CD4-positive, alpha-beta T cell treated with Interleukin-1 beta for 1 hour (primary cell): Measurements from ENCODE around the gene TNFAIP3.
A peak's percentile ranks its signal among the peaks of the same experiment; 100 is the strongest.

Experiments used
- DNase-seq, 2 donors: peaks; one replicate each; pipeline ENCODE4 v3.0.0-alpha.2; 2020 to 2022

The TNFAIP3 gene

DNA sequence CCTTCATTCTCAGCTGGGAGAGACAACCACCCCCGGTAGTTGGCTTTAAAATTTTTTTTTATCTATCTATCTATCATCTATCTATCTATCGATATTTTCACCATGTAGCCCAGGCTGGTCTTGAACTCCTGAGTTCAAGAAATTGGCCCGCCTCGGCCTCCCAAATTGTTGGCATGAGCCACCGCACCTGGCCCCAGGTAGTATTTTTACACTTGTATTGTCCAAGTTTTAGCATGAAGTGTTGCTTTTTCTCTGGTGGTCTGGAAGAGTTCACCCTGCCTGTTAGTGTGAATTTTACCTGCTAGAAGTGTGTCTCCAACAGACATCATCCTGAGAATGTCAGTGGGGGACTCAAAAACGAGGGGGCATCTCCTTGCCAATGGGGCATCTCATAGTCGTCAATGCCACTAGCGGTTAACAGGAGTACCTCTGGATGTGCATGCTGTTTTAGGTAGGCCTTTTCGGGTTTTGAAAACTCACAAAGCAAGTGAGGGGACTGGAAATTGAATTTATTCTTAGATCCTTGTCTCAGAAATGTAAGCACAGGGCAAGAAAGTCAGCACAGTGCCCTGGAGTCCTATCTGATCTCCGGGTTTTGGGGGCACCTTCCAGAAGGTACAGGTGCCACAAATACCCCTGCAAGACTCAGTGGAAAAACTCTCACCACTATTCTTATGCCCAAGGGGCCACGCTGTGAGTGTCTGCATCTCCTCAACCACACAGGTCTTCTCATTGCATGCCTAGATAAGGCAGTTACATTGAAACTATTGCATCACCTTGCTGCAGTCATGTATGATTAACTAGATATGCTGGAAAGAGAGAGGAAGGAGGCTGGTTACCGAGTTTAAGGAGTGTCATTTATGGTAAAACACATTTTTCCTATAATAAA lies 37.1 kb downstream of the TNFAIP3 start:
- DNase-seq, result no peak

GRCh38 chr6:137904822-137905617 lies 38.0 kb downstream of the TNFAIP3 start:
- DNase-seq, result peak; percentile 15 to 32

GRCh38 chr6:137906020-137906472 lies 39.0 kb downstream of the TNFAIP3 start:
- no peak for DNase-seq

GRCh38 chr6:137907170-137907569 lies 40.1 kb downstream of the TNFAIP3 start:
- DNase-seq, result no peak

GRCh38 chr6:137909533-137909932 lies 42.5 kb downstream of the TNFAIP3 start:
- no peak for DNase-seq

GRCh38 chr6:137910424-137910834 lies 43.4 kb downstream of the TNFAIP3 start:
- DNase-seq, result peak in 1 of 2 donors; percentile 15

DNA sequence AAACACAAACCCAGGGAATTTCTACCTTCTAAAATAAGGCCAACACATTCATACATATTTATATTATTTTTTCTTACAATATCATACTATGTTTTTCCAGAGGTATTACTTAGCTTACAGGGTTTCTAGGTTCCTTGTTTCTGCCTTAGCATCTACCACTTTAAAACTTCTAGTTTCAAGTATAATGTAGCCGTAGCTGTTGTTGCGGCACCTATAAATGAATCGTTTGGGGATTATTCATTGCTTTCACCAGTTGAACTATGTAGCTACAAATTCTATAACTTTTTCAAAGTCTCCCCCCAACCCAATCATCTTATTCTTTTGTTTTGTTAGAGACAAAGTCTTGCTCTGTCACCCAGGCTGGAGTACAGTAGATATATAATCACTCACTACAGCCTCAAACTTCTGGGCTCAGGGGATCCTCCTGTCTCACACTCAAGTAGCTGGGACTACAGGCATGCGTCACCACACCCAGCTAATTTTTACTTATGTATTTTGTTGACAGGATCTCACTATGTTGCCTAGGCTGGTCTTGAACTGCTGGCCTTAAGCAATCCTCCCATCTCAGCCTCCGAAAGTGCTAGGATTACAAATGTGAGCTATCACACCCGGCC lies 43.9 kb downstream of the TNFAIP3 start:
- DNase-seq, result no peak

GRCh38 chr6:137911675-137912191 lies 44.7 kb downstream of the TNFAIP3 start:
- DNase-seq, result no peak

DNA sequence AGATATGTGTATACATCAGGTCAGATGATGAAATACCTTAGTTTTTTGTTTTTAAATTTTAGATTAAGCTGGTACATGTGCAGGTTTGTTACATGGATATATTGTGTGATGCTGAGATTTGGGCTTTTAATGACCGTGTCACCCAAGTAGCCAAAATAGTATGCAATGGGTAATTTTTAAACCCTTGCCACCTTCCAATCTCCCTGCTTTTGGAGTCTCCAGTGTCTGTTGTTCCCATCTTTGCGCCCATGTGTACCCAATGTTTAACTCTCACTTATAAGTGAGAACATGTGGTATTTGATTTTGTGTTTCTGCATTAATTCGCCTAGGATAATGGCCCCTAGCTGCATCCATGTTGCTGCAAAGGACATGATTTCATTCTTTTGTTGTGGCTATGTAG lies 45.8 kb downstream of the TNFAIP3 start:
- DNase-seq, result no peak

DNA sequence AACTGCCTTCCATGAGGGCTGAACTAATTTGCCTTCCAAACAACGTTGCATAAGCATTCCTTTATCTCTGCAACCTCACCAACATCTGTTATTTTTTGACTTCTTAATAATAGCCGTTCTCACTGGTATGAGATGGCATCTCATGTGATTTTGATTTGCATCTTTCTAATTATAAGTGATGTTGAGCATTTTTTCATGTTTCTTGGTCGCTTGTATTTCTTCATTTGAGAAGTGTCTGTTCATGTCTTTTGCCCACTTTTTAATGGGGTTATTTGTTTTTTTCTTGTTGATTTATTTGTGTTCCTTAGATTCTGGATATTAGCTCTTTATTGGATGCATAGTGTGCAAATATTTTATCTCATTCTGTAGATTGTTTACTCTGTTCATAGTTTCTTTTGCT lies 46.4 kb downstream of the TNFAIP3 start:
- no peak for DNase-seq

DNA sequence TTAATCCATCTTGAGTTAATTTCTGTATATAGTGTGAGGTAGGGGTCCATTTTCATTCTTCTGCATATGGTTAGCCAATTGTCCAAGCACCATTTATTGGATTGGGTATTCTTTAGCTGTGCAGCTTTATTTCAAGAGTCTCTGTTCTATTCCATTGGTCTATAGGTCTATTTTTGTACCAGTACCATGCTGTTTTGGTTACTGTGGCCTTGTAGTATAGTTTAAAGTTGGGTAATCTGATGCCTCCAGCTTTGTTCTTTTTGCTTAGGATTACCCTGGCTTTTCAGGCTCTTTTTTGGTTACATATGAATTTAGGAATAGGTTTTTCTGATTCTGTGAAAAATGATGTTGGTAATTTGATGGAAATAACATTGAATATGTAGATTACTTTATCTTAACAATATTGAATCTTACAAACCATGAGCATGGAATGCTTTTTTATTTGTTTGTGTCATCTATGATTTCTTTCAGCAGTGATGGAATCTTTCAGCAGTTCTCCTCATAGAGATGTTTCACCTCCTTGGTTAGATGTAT lies 47.0 kb downstream of the TNFAIP3 start:
- DNase-seq, result no peak

DNA sequence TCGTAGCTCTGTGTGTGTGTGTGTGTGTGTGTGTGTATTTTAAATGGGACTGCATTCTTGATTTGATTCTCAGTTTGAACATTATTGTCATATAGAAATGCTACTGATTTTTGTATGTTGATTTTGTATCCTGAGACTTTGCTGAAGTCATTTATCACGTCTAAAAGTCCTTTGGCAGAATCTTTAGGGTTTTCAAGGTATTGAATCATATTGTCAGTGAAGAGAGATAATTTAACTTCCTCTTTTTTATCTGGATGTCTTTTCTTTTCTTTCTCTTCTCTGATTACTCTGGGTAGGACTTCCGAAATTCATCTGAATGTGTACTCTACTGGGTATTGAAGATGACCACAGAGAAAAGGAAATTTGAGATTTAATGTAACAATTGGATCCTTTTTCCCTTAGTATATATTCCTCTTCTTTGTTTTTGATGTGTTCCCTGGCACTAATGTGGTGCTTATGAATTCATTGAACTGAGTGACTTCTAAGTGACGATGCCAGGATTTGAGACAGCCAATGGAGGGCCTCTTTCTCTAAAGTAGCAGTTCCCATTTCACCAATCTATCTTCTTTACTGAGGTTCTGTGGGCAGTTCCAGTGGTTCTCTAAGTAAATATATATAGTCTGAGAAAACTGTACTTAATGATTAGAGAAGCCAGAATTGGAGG lies 47.6 kb downstream of the TNFAIP3 start:
- DNase-seq, result no peak

GRCh38 chr6:137915790-137916189 lies 48.7 kb downstream of the TNFAIP3 start:
- no peak for DNase-seq

- DNase-seq, result no peak
Measured at GRCh38 chr6:137917551-137918325, 50.7 kb downstream of the TNFAIP3 start.

DNA sequence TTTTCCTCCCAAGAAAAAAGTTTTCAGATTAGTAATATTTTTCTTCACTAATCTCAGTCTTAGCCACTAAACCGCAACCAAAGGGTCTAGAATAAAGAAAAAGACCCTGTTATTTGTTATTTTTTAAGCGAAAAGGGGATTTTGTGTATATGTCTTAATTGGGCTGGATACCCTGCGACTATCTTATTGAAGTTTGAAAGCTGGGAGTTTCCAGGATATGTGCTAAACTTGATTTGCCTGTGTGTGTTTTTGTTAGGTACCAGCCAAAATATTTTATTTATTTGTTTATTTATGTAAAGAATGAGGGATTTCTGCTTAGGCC lies 52.4 kb downstream of the TNFAIP3 start:
- DNase-seq, result no peak

DNA sequence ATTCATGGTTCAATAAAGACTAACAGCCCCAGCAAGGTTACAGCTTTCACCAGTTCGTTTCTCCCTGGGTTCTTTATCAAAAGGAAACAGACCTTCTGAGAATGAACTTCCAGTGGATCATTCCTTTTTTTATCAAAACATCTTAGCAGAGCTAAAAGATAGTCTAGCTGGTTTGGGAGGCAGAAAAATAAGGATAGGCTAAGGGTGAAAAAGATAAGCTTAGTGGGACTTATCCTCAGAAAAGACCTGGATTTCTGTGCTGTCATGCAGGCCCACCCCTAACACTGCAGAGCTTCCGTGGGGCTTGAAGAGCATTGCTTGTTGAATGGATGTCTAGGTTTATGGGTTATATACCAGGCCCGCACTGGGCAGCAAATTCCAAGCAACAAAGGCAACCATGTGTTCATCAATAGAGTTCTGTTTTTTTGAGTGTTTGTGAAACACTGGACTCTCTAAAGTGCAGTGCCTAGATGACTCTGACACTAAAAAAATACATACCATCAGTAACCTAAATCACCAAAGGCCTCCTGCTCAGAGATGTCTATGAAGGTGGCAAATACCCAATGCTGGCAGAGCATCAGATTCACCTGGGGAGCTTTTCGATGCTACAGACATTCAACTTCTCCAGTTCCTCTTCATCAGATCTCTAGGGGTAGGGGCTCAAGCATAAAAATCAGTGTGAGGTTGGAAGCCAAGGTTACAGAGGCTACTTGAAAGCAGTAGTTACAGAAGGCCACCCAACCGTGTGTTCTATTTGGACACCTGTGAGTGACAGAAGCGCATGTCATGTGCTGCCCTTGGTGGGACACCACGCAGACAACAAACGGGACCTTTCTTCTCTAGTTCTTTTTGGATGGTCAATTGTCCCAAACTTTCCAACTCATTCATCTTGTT lies 53.0 kb downstream of the TNFAIP3 start:
- DNase-seq, result no peak

GRCh38 chr6:137921823-137922222 lies 54.8 kb downstream of the TNFAIP3 start:
- peak in 1 of 2 donors; percentile 4 for DNase-seq

DNA sequence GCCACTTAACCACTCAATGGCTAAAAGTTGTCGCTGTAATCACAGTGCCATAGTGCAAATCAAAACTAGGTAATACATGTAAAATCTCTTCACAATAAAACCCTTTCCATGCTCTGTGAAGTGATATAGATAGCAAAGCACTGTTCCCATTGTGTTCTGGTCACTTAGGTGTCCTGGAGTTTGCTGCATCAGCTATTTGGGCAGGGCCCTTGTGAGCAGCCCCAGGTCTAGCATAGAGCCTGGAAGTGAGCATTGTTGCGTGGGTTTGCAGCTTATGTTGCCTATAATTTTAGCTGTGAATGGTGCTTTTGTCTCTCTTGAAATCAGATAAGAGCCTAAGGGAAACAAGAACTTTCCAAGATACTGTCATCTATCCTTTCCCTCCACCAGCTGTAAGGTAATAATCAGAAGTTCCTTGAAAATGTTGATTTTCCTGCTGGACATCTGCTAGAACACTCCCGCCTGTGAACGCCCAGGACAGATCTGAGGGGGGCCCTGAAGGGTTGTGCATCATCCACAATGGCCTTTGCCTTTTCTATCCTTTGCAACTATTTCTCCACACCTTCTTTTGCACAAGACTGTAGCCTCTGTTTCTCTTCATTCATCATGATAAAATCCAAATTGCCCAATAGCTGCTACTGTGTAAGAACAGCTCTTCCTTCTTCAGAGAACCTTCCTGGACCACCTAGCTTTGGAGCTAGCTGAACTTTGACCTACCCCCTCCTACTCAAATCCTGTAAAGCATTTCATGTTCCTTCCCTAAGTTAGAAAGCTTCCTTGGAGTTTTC lies 57.0 kb downstream of the TNFAIP3 start:
- DNase-seq, result no peak

DNA sequence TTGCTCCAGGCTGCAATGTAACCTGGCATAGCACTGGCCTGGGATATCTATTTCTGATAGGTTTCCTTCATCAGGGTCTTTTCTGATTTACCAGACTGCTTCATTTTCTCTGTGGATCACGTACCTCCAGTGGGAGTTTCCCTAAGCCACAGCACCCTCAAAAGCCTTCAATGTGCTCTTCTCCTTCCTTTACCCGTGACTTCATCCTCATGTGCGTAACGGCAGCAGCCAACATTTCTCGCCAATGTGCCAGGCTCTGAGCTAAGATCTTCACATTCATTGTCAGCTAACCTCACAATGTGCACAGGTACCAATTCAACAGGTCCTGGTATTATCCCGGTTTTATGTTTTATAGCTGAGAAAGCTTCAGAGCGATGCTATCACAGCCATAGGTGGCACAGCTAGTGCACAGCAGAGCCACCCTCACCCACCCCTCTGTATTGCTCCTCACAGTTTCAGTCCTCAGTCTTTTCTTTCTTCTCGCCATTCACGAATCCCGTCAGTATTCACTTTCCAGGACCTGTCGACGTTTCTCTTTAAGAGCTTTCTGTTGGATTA lies 58.2 kb downstream of the TNFAIP3 start:
- DNase-seq, result no peak
